T-helper 1 cell (primary cell): ENCODE data around the gene WBP11.
"Not testable (repeated sequence)": the region's sequence is repeated elsewhere in the genome, so short reads cannot be mapped to it uniquely, and the experiment has no call there.

Experiments used
- DNase-seq, 5 donors: peaks; one replicate each; pipeline ENCODE4 v3.0.0-alpha.2; 2012 to 2020

WBP11 gene

GRCh38 chr12:14771651-14772137, 31.6 kb downstream of the WBP11 start:
- peak in 4 of 5 donors; percentile 15 to 67 (median 39) for DNase-seq

- peak; percentile 72 to 97 (median 87) for DNase-seq
Observed at GRCh38 chr12:14770496-14771461, 32.5 kb downstream of the WBP11 start.

GRCh38 chr12:14769969-14770495, 33.2 kb downstream of the WBP11 start:
- DNase-seq: peak; percentile 77 to 94 (median 85)

GRCh38 chr12:14769466-14769968, 33.8 kb downstream of the WBP11 start:
- DNase-seq: no peak

- peak in 3 of 5 donors; percentile 7 to 30 (median 25) for DNase-seq
Observed at GRCh38 chr12:14768823-14769405, 34.4 kb downstream of the WBP11 start.

- DNase-seq: no peak
Observed at GRCh38 chr12:14767617-14768016, 35.7 kb downstream of the WBP11 start.

- DNase-seq: no peak
Observed at GRCh38 chr12:14766649-14767215, 36.5 kb downstream of the WBP11 start.

GRCh38 chr12:14766020-14766419, 37.3 kb downstream of the WBP11 start:
- DNase-seq: not testable (repeated sequence)

GRCh38 chr12:14765398-14765797, 37.9 kb downstream of the WBP11 start:
- no peak for DNase-seq

GRCh38 chr12:14759711-14760280, 43.5 kb downstream of the WBP11 start:
- not testable (repeated sequence) for DNase-seq

- no peak for DNase-seq
Observed at GRCh38 chr12:14756334-14757143, 46.7 kb downstream of the WBP11 start.

GRCh38 chr12:14751986-14752385, 51.3 kb downstream of the WBP11 start:
- DNase-seq: no peak

GRCh38 chr12:14743061-14743460, 60.2 kb downstream of the WBP11 start:
- DNase-seq: no peak

GRCh38 chr12:14741942-14742341, 61.3 kb downstream of the WBP11 start:
- DNase-seq: no peak

- DNase-seq: no peak
Observed at GRCh38 chr12:14741153-14741552, 62.1 kb downstream of the WBP11 start.

GRCh38 chr12:14736441-14736840, 66.8 kb downstream of the WBP11 start:
- not testable (repeated sequence) for DNase-seq
